SK-MEL-5 (cell line): Measurements from ENCODE around the gene B3GAT2. TPM values are rescaled to one million over a fixed set of nuclear protein-coding genes. Genes with fewer than 3 reads are reported as not detected.

Experiments used
- DNase-seq: peaks from one replicate; pipeline ENCODE4 v3.0.0-alpha.2; 2016; ENCODE audit warnings: low read depth, low spot score
- in situ Hi-C: cut with HindIII; loops from 2 replicates; pipeline ENCODE4 v1.10.0; 2016; ENCODE audit warnings: low sequenced_read_pairs, high pct_unique_total_duplicates, low pct_unique_long_range_greater_than_20kb
- total RNA-seq: library from RNA; depleted of rRNA; stranded (reverse); fragments of >200 nt; shearing (Covaris generic); gene quantifications from 2 replicates; pipeline ENCODE4 v1.2.3, GENCODE V29; 2014

Gene B3GAT2
- total RNA-seq, 1 experiment from 2014 or later, result not detected

DNA sequence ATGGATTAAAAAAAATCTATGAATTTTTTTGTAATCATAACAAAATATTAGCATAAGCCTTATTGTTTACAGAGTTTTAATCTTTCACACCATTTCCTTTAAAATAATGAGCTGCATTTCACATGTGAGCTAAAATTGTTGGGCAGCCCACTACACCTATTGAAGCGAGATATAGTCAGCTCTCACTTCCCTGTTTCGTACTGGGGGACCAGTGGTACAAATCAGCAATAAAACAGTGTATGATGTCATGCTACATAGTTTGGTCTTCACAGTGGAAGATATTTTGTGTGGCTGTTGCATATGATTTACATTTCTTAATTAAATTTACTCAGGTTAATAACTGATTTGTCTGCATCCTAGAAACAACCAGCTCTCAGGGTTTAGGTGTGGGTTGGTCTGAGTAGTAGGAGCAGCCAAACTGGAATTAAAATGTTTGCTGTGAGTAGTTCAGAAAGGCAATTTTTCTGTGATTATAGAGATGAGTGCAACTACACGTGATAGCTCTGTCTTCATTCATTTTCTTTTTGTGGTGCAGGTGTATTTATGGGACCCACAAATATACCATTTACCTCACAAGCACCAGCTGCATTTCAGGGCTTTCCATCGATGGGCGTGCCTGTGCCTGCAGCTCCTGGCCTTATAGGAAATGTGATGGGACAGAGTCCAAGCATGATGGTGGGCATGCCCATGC is 99.3 kb downstream of the B3GAT2 start:
- in situ Hi-C loops, result no loop called here
- no peak for DNase-seq

DNA sequence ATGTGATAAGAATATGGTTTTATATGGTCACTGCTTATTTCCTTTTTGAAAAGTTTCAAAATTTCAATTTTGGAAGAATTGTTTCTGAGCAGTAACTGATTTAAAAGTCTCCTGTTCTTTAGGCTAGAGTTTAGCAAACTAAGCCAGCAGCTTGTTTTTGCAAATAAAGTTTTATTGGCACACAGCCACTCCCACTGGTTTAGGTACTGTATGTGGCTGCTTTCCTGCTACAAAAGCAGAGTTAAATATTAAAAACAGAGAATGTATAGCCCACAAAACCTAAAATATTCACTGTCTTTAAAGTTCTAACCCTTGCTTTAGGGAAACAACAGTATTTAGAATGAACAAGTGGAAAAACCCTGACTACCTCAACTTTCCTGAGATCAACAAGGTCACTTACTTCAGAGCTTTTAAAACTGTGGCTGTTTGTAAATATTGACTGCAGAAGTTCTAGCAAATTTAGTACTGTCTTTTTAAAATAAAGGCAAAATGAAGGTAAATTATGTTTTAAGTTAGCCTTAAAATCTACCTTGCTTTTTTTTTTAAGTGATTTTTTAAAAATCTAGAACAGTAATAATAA is 104.1 kb downstream of the B3GAT2 start:
- in situ Hi-C loops, result no loop called here
- no peak for DNase-seq

DNA sequence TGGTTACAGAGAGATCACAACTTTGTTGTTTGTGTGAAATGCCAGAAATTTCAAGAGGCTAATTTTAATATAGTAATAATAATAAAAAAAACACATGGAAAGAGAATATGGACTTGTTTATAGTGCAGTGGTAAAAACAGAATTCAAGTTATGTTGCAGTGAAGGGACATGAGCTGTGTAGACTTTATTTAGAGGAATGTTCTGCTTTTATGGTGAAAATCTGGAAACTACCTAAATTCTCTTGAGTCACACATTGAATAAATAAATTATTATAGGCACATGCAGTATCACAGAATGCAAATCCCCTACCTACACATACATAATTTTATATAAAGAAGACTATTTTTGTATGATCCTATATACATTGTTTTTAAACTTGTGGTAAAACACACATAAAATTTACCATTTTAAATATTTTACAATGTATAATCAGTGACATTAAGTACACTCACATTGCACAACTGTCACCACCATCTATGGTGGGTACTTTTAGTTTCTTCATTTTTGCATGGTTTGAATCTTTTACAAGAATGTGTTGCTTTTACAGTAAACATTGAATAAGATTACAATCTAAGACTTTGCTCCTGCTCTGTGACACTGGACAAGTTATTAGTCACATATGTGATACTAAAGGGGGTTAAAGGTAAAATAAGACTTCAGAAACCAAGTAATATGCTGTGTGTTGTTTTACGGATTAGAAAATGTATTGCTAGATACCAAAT is 107.4 kb downstream of the B3GAT2 start:
- in situ Hi-C loops, result no loop called here
- no peak for DNase-seq

GRCh38 chr6:70847106-70848084 is 109.5 kb downstream of the B3GAT2 start:
- DNase-seq, result no peak
- in situ Hi-C loops, result no loop called here

GRCh38 chr6:70846207-70846835 is 110.5 kb downstream of the B3GAT2 start:
- in situ Hi-C loops, result no loop called here
- DNase-seq, result no peak

DNA sequence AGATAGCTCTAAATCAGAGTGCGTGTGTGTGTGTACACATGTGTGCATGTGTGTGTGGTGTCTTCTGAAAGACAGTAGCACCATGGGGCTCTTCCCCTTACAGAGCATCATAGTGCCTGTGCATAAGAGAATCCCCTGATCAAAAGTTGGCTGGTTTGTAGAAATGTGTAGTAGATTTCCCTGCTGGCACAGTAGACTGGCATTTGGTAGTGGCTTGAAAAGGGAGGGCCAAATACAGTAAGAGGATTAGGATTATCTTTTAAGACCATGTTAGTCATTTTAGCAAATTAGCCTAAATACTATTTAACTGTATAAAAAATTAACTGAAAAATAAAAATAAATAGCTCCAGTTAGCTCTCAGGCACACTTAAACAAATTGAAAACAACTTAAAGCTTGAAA is 112.6 kb downstream of the B3GAT2 start:
- in situ Hi-C loops, result no loop called here
- no peak for DNase-seq

GRCh38 chr6:70843328-70843918 is 113.4 kb downstream of the B3GAT2 start:
- no peak for DNase-seq
- in situ Hi-C loops, result no loop called here

DNA sequence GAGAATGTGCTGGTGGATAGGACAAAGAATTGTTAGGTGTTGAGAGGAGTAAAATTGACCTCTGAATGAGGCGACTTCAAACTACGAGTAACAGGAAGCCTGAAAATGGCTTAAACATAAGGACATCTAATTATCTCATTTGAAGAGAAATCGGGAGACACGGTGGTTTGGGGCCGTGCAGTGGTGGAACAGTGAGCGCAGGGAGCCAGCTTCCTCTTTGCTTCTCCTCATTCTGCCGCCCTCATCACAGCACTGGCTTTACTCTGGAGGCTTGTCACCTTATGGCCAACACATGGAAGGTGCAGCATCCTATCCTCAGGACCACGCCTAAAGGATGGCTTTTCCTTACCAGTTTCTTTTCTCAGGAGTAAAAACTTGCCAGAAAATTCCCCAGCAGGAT is 114.3 kb downstream of the B3GAT2 start:
- in situ Hi-C loops, result no loop called here
- no peak for DNase-seq

DNA sequence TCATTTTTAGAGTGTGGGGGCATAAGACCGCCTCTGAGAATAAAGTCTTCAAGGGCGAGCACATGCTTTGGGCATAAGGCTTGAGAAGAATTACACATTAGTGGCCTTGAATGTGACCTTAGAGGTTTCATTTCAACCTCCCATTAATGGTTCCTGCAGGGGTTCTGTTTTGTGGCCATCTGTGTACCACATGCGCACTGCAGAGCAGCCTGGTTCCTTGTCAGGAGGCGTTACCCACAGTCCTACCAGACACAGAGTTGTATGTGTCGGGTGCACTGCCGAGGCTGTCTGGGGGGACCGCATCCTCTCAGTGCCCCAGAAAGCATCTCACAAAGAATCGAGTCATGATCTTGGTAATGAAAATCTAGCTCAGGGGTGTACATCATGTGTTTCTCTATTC is 115.7 kb downstream of the B3GAT2 start:
- in situ Hi-C loops, result no loop called here
- no peak for DNase-seq

DNA sequence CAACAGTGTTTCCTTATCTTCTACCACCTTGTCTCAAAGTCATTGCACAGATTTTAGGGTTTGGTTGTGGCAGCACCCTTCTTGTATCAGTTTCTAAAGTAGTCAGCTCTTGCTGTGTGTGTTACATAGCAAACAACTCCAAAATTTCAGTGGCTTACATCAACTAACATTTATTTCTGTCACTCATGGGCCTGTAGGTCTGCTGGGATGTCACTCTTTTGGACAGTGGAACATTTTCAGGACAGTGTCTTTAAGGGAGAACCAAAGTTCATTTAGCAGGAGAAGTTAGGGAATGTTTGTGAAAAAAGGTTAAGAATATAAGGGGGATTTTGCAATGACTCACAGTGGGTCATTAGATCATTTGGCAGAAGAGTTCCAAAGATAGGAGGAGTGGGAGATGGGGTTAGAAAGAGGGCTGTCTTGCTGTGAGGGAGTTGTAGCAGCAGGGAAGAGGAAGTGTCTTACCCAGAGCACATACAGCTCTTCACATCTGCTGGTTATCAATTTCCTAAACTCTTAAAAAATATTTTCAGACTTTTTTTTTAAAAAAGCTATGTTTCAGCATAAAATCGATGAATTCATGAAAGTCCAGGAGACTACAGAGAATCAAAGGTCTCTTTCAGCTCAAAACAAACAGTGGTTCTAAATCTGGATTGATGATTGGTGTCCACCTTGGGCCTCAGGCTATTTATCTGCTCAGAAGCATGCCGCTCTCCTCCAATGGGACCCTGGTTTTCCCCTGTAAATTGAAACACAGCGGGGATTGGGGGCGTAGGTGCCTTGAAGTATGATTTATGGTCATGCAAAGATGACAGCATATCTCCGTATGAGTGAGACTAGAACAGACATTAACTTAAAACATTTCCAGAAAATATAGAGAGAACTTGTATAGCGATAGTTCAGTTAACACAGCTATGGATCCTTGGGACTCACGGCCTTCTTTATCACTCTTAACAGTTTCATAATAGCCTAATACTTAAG is 117.3 kb downstream of the B3GAT2 start:
- DNase-seq, result no peak
- in situ Hi-C loops, result no loop called here

DNA sequence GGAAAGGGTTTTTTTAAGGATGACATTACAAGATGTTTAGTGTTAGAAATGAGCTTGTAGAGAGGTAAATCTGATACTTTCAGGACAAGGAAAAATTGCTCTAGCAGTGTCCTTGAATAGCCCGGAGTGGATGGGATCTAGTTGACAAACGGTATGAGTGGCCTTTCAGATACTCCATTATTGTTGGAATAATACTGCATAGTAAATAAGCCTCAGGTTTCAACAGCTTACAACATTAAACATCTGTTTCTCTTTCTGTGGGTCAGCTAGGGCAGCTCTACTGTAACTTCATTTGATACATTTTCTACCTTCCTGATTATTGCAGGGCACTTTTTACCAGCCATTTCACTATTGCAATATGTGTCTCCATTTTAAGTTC is 118.0 kb downstream of the B3GAT2 start:
- in situ Hi-C loops, result no loop called here

DNA sequence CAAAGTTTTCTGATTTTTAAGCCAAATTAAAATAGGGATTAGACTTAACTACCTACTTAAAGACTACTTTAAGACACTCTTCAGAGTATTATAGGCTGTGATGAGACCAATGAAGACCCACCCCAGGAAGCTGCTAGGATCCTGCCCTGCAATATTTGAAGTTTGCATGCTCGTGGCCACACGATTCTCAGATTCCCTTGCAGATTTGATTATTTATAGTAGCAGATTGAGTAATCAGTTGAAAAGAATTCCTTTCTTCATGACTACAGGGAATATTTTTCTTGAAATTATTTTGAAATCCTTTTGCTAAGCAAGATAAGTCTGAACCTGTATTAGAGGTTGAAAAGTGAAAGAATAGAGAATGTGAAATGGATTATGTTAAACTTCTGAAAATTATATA is 122.3 kb downstream of the B3GAT2 start:
- in situ Hi-C loops, result no loop called here
- no peak for DNase-seq

More for the DNA sequence above, 118.0 kb downstream of the B3GAT2 start:
- DNase-seq, result no peak

- no peak for DNase-seq
- in situ Hi-C loops, result no loop called here
These were observed 125.4 kb downstream of the B3GAT2 start for GRCh38 chr6:70831427-70831826.

DNA sequence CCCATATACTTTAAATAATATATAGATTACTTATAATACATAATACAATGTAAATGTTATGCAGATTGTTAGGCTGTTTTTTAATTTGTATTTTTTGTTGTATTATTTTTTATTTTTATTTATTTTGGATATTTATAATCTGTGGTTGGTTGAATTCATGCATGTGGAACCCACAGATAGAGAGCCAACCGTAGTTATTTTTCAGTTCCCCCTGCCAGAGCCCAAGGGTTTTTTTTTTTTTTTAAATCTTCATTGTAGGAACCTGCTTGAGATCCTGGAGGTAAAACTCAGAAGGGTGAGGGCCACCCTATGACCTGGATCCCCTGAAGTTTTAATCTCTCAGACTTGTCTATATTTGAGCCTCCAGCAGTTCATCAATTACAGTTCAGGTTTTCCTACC is 133.2 kb downstream of the B3GAT2 start:
- in situ Hi-C loops, result no loop called here
- DNase-seq, result no peak

GRCh38 chr6:70821751-70822150 is 135.1 kb downstream of the B3GAT2 start:
- DNase-seq, result no peak
- in situ Hi-C loops, result no loop called here

DNA sequence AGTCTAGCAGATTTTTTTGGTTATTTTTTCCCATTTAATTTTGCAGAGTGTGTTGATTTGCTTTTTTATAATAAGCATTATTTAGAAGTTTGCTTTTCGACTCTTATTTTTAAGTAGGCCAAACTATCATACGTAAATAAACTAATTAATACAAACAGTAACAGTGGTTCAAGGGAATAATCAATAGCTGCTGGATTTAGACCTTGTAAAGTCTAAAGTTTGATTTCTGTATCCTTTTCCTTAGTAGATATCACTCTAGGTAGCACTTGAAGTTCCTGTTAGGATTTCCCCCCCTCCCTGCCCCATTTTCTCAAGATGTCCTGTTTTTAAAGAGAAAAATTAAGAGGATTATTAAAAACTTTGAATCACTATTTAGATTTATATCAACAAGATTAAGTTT is 136.1 kb downstream of the B3GAT2 start:
- no peak for DNase-seq
- in situ Hi-C loops, result no loop called here
